SKM-1 treated with dmso at 0.1 percent for 144 hours (cell line): Measurements from ENCODE around the gene ELAC2.
"Not testable (repeated sequence)": the region's sequence is repeated elsewhere in the genome, so short reads cannot be mapped to it uniquely, and the experiment has no call there.

Source experiments
- DNase-seq: peaks from one replicate; lab custom pipeline; 2025; ENCODE audit not compliant: unreplicated experiment; lab: John Stamatoyannopoulos, UW

The ELAC2 gene

GRCh38 chr17:12993631-12994030 lies 24.2 kb downstream of the ELAC2 start:
- no peak for DNase-seq

- no peak for DNase-seq
Observed at GRCh38 chr17:12992676-12993075, 25.2 kb downstream of the ELAC2 start.

GRCh38 chr17:12990926-12991325 lies 26.9 kb downstream of the ELAC2 start:
- no peak for DNase-seq

- DNase-seq: no peak
Observed at GRCh38 chr17:12990041-12990808, 27.6 kb downstream of the ELAC2 start.

- DNase-seq: no peak
Observed at GRCh38 chr17:12987120-12987519, 30.7 kb downstream of the ELAC2 start.

- no peak for DNase-seq
Observed at GRCh38 chr17:12985431-12986293, 32.2 kb downstream of the ELAC2 start.

- DNase-seq: no peak
Observed at GRCh38 chr17:12983991-12984884, 33.6 kb downstream of the ELAC2 start.

GRCh38 chr17:12982224-12982623 lies 35.6 kb downstream of the ELAC2 start:
- DNase-seq: no peak

- DNase-seq: no peak
Observed at GRCh38 chr17:12979826-12980500, 37.9 kb downstream of the ELAC2 start.

- DNase-seq: no peak
Observed at GRCh38 chr17:12979246-12979645, 38.6 kb downstream of the ELAC2 start.

- DNase-seq: not testable (repeated sequence)
Observed at GRCh38 chr17:12978787-12979186, 39.0 kb downstream of the ELAC2 start.

GRCh38 chr17:12977008-12977751 lies 40.6 kb downstream of the ELAC2 start:
- DNase-seq: no peak

- DNase-seq: no peak
Observed at GRCh38 chr17:12974005-12974531, 43.8 kb downstream of the ELAC2 start.

- no peak for DNase-seq
Observed at GRCh38 chr17:12973496-12974004, 44.3 kb downstream of the ELAC2 start.

- no peak for DNase-seq
Observed at GRCh38 chr17:12967962-12968361, 49.9 kb downstream of the ELAC2 start.

GRCh38 chr17:12966413-12966812 lies 51.4 kb downstream of the ELAC2 start:
- DNase-seq: no peak

GRCh38 chr17:12965988-12966387 lies 51.8 kb downstream of the ELAC2 start:
- DNase-seq: no peak

- DNase-seq: no peak
Observed at GRCh38 chr17:12964840-12965239, 53.0 kb downstream of the ELAC2 start.

- no peak for DNase-seq
Observed at GRCh38 chr17:12964162-12964561, 53.7 kb downstream of the ELAC2 start.
